Right atrium auricular region (tissue), 2 donors: ENCODE measurements around the gene IFIT5. TPM values are rescaled to one million over a fixed set of nuclear protein-coding genes. Genes with fewer than 3 reads are reported as not detected.

ENCODE experiments used
- DNase-seq: peaks from one replicate; pipeline ENCODE4 v3.0.0-alpha.2; 2019; ENCODE audit warnings: low spot score
- H3K27ac ChIP-seq, 2 donors: fragments of 200-600 bp; sonication (generic); 1 replicate in 1 of 2; 2 replicates in 1 of 2; pipeline ENCODE4 v1.5.1; 2016 to 2019
- H3K27me3 ChIP-seq, 2 donors: fragments of 200-600 bp; sonication (generic); one replicate each; pipeline versions ENCODE4 v1.5.1 to v1.6.0; 2017 to 2019
- H3K36me3 ChIP-seq: fragments of 200-600 bp; sonication (generic); one replicate; pipeline ENCODE4 v1.5.1; 2016
- H3K4me1 ChIP-seq, 2 donors: fragments of 200-600 bp; sonication (generic); one replicate each; pipeline versions ENCODE4 v1.5.1 to v1.6.0; 2017 to 2019
- H3K4me3 ChIP-seq, 2 donors: fragments of 200-600 bp; sonication (generic); 1 replicate in 1 of 2; 2 replicates in 1 of 2; pipeline ENCODE4 v1.5.1; 2017 to 2019; ENCODE audit warnings: mild to moderate bottlenecking in 1 of 2, moderate library complexity in 1 of 2
- H3K9me3 ChIP-seq, 2 donors: fragments of 200-600 bp; sonication (generic); one replicate each; pipeline ENCODE4 v1.5.1; 2019
- CTCF ChIP-seq, 2 donors: fragments of 200-600 bp; sonication (generic); IDR thresholded peaks; one replicate each; pipeline ENCODE4 v1.5.1; 2019; ENCODE audit warnings: antibody characterized with exemption in 2 of 2
- total RNA-seq, 2 donors: library from RNA; depleted of rRNA; stranded (reverse); fragments of >200 nt; gene quantifications; one replicate each; pipeline ENCODE4 v1.1.0, GENCODE V29; 2016

Gene IFIT5
- total RNA-seq, 2 donors from 2014 or later = 6.9 to 11.1 TPM

- H3K4me1 ChIP-seq = peaks cover 0 to 28% of the 10 kb centered on the region in 2 donors
Measured at GRCh38 chr10:89413398-89413912, 913 bp upstream of the IFIT5 start.

GRCh38 chr10:89414879-89415821 lies 782 bp downstream of the IFIT5 start:
- H3K36me3 ChIP-seq = peaks cover 6% of the 10 kb centered on the region
- DNase-seq = no peak
- peaks cover 0 to 30% of the 10 kb centered on the region in 2 donors for H3K4me1 ChIP-seq
- H3K27me3 ChIP-seq = no peaks in the 10 kb centered on the region
- H3K4me3 ChIP-seq = peak overlapping the region; percentile 63 to 76
- TF ChIP-seq CTCF (IDR thresholded peaks at IDR 0.05) = no peak
- H3K9me3 ChIP-seq = no peaks in the 10 kb centered on the region
- H3K27ac ChIP-seq = peak overlapping the region; percentile 95 to 96

More at GRCh38 chr10:89413398-89413912, 913 bp upstream of the IFIT5 start:
- Histone ChIP-seq H3K4me3 (no peak overlapping the region), H3K36me3 (peaks cover 6% of the 10 kb centered on the region), H3K27ac (peak overlapping the region; percentile 95 to 96), H3K9me3 (no peaks in the 10 kb centered on the region), H3K27me3 (no peaks in the 10 kb centered on the region)
- DNase-seq = no peak
- no peak for TF ChIP-seq CTCF (IDR thresholded peaks at IDR 0.05)

GRCh38 chr10:89416465-89416864 lies 2.1 kb downstream of the IFIT5 start:
- H3K4me3 ChIP-seq = no peak overlapping the region
- peaks cover 6% of the 10 kb centered on the region for H3K36me3 ChIP-seq
- TF ChIP-seq CTCF (IDR thresholded peaks at IDR 0.05) = no peak
- no peak for DNase-seq
- no peaks in the 10 kb centered on the region for H3K27me3 ChIP-seq
- peaks cover 0 to 30% of the 10 kb centered on the region in 2 donors for H3K4me1 ChIP-seq
- H3K9me3 ChIP-seq = no peaks in the 10 kb centered on the region
- peak overlapping the region in 1 of 2 donors; percentile 96 for H3K27ac ChIP-seq

GRCh38 chr10:89419548-89419947 lies 5.2 kb downstream of the IFIT5 start:
- Histone ChIP-seq H3K9me3 (no peaks in the 10 kb centered on the region), H3K27ac (peak overlapping the region in 1 of 2 donors; percentile 33), H3K27me3 (no peaks in the 10 kb centered on the region), H3K4me3 (no peak overlapping the region), H3K36me3 (peaks cover 6% of the 10 kb centered on the region), H3K4me1 (peaks cover 0 to 25% of the 10 kb centered on the region in 2 donors)
- DNase-seq = no peak
- TF ChIP-seq CTCF (IDR thresholded peaks at IDR 0.05) = peak in 1 of 2 donors; percentile 56

GRCh38 chr10:89421018-89421476 lies 6.7 kb downstream of the IFIT5 start:
- no peaks in the 10 kb centered on the region for H3K27me3 ChIP-seq
- no peak for DNase-seq
- no peak overlapping the region for H3K27ac ChIP-seq
- H3K4me3 ChIP-seq = no peak overlapping the region
- H3K4me1 ChIP-seq = peaks cover 0 to 21% of the 10 kb centered on the region in 2 donors
- peaks cover 6% of the 10 kb centered on the region for H3K36me3 ChIP-seq
- no peaks in the 10 kb centered on the region for H3K9me3 ChIP-seq
- TF ChIP-seq CTCF (IDR thresholded peaks at IDR 0.05) = no peak
